ENCODE measurements around the gene FTO.

Gene FTO

DNA sequence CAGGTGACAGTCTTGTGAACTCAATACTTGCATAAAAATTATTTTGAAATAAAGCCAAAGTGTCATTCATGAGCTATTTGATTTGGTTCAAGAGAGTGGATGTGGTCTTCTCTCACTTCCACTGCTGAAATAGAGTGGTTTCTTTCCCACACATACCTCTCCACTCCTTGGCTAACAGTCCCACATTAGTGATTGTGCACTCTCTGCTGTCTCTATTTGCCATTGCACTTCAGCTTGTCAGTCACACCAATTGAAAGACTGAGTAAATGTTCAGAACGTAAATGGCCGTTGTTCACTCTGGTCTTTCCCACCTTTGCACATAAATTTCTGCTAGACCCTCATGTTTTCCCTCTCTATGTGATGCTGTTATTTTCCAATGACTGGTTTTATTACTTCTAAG is 197.5 kb downstream of the FTO start:
- no peak for DNase-seq (ENCODE audit: low read depth)

DNA sequence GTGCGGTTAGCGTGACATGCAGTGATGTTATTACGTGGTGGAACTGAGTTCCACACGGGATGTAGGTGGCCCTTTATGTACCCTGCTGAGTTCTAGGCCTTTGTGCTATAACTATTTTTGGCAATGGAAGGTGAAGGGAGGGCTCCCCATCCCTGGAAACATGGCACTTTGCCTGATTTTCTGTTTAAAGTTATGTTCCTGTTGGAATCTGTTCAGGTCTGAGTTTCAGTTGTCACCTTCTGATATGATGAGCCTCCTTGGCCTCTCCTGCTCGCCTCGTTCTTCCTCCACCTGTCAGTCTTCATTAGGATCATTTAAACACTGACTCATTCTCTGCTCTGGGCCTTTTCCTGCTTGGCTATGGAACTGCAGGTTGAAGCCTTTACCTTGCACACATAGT is 200.6 kb downstream of the FTO start:
- no peak for DNase-seq (ENCODE audit: low read depth)

DNA sequence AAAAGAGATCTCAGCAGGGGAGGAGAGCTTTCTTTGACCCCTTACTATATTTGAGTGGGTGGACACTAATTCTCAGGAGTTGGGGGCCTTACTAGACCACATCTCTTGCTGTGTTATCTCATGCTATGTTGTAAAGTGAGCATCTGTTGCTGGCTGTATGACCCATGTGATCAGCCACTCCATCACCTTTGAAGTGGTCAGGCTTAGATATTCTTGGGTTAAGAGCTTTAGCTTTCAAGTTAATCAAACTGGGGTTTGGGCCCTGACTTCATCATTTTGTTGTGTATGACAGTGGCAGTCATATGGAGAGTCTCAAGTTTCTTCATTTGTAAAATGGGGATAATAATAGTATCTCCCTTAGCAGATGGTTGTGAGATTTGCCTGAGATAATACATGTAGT is 201.1 kb downstream of the FTO start:
- DNase-seq (ENCODE audit: low read depth) = no peak

DNA sequence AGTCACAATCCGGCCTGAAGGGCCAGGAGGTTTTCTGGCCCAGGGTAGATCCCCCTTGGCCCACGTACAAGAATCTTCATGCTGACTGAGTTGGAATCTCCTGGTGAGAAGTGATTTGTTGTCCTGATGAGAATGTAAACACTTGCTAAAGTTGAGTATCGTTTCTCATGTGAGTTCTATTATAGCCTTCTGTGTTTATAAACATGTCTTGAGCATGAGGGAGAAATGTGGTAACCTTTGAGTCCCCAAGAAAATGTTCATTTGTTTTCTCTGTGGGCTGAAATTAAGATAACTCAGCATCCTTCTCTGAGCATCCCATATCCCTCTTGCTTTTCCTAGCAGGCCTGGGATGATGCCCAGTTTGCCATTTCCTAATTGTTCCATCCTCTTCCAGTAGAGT is 204.8 kb downstream of the FTO start:
- DNase-seq (ENCODE audit: low read depth) = no peak

DNA sequence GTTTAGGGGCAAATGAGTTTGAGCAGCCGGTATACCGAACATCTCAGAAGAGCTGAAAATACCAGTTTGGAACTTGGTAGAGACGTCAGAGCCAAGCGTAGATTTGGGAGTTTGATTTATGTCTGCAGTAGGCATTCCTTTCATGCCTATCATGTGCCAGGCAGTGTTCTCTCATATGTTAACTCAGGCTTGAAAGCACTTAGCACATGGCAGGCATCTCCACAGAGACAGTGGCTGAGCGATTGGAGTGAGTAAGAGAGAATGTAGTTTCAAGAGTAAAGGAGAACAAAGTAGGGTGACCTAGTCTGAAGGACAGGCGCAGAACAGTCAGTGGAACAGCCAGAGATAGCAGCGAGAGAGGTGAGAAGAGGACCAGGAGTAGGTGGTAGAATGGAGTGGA is 207.0 kb downstream of the FTO start:
- DNase-seq (ENCODE audit: low read depth) = no peak

DNA sequence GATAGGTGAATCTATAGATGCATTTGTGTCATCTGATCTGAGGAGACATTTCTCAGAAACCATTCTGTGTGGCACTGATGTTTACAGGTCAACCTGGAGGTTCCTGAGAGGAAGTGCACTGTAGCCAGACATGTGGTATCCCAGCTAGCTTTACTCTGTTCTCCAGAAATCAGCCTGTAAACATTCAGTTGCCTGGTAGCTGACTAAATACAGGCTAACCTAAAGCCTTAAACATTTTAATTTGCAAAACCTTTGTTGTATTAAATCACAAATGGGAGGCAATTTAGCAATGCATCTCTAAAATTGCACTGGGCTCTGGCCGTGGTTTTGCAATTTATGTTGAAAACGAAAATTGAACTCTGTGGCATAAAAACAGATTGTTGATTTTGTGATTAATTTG is 207.6 kb downstream of the FTO start:
- no peak for DNase-seq (ENCODE audit: low read depth)

DNA sequence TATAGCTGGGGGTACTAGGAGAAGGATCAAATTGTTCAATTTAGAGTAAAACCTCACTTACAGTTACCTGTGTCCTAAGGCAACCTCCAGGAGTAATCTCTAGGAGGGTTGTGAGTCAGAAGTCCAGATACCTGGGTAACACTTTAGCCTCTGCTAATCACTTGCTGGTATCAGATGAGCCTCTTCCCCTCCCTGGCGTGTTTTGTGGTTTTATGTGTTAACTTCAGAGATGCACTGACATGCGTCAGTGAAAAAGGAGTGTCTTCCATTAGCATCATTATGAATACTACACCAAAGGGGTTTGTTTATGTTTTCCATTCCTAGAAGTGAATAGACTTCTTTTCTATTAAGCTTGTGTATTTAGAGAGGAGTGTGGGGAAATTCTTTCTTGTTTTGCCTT is 208.2 kb downstream of the FTO start:
- DNase-seq (ENCODE audit: low read depth) = peak; percentile 1

DNA sequence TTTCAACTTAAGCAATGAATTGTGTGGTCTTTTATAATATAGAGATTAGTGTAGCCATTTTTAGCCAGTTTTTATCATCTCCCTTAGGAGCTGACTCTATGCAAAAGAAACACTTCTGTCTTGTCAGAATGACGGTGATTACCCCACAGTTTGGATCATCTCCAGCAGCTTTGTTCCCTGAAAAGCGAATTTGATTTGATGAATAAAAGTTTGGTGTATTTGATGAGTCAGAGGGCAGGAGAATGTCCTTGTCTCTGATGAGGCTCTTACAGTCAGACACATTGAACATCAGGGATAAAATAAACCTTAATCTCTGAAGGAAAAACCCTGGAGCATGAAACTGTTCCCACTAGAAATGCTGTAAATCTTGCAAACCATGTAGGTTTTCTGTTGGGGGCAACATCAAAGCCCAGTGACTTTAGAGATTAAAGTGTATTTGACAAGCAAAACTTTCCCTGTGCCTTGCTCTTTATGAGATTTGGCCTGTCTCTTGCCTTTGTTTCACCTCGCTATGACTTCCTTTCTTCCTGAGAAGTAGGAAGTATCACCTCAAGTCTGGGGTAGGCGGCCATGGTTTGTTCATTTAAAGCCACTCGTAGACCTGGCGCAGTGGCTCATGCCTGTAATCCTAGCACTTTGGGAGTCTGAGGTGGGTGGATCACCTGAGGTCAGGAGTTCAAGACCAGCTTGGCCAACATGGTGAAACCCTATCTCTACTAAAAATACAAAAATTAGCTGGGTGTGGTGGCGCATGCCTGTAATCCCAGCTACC is 209.3 kb downstream of the FTO start:
- no peak for DNase-seq (ENCODE audit: low read depth)

DNA sequence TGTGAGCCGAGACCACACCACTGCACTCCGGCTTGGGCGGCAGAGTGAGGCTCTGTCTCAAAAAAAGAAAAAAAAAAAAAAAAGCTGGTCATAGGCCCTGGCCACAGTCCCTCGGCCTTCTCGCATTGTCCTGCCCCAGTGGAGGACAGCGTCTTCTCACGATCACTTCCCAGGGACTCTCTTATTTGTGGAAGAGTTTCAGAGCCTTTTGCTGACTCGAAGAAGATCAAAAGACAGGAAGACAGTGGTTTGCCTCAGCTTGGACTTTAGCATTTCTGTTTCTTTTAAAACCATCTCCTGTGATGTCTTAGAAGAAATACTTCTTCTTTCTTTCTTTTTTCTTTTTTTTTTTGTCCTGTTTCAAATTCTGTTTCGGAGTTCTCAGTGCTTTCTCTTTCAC is 210.0 kb downstream of the FTO start:
- DNase-seq (ENCODE audit: low read depth) = no peak

DNA sequence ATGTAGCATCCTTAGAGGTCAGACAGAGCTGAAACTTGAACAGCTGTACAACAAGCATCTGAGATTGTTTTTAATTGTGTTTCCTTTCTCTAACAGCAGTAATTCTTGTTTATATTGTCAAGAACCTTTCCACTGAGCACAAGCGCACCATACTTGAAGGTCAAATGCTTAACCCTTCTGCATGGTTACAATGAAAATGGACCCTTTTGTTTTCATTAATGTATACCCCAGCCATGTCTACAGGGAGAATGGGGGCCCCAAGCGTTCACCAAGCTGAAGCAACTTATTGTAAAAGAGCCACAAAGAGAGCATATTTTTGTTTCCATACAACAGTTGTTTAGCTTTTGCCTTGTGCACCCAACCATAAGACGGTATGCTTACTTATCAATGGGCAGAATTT is 210.8 kb downstream of the FTO start:
- no peak for DNase-seq (ENCODE audit: low read depth)

DNA sequence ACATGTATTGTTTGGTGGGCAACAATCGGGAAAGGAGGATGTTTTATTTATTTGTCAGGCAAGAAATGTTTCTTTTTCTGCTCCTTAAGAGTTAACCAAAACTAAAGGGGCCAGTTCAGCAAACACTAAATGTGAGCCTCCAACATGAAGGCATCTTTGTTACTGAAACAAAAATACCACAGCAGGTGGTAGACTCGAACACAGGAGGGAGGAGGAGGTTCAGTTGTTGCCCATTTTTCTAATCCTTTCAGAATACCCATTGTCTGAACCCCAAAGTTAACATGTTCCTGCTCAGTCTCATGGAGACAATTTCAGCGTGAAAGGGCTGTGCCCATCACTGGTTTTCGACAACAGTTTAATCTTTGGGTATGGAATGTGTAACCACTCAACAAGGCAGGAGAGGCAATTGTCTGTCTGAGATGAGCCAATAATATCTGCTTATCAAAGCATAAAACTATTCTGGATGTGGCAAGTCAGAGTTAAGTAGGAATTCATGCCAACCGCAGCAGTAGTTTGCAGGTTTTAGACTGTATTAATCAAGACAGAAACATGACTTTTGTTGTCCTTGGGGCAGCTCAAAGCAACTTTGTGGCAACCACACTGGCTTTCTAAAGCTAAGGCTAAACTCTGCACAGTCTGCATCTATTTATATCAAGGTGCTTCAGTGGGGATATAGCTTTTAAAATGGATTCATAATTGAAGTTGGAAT is 211.7 kb downstream of the FTO start:
- DNase-seq (ENCODE audit: low read depth) = no peak

DNA sequence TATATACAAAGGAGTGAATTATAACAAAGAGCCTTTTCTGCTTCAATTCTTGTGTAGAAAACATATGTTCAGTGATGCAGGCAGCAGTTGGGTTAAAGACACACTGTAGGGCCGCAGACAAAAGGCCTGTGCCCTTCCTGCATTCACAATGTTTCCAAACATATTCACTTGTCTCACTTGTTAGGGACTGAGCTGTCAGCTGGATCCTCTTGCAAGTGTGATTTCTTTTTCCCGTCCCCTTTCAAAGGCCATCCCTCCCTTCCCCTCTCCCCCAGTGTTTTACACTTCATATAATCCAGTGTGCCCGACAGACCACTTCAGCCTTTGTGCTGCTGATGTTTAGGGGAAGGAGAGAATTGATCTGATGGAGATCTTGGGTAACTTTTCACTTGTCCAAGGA is 217.0 kb downstream of the FTO start:
- no peak for DNase-seq (ENCODE audit: low read depth)

DNA sequence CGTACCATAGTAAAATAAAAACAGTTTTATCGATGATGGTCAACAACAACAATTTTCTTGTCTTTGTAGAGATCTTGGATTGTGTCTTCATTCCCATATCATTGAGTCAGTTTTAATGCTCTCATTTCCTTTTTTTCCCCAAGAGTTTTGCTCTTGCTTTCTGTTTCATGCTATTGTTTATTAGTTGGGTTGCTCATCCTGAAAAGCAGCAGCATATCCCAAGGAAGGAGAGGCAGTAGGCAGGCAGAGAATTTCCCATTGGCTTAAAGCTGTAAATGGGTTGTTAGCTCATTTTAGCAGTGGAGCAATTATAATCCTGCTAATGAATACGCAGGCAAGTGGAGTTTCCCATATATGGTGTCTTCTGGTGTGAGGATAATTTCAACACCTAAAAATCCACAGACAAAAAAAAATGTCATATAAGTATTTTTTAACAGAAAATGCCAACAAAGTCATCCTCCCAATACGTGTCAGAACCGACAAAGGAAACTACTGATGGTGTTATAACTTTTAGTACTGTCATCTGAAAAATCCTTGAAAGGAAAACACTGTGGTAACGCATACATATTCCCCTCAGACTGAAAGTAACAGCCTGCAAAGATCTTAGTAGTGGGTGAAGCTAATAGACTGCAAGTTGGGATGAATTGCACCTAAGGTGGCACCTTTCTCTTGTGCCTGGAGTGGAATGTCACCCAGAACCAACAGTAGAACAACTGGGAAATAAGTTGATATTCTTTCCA is 218.3 kb downstream of the FTO start:
- DNase-seq (ENCODE audit: low read depth) = no peak

DNA sequence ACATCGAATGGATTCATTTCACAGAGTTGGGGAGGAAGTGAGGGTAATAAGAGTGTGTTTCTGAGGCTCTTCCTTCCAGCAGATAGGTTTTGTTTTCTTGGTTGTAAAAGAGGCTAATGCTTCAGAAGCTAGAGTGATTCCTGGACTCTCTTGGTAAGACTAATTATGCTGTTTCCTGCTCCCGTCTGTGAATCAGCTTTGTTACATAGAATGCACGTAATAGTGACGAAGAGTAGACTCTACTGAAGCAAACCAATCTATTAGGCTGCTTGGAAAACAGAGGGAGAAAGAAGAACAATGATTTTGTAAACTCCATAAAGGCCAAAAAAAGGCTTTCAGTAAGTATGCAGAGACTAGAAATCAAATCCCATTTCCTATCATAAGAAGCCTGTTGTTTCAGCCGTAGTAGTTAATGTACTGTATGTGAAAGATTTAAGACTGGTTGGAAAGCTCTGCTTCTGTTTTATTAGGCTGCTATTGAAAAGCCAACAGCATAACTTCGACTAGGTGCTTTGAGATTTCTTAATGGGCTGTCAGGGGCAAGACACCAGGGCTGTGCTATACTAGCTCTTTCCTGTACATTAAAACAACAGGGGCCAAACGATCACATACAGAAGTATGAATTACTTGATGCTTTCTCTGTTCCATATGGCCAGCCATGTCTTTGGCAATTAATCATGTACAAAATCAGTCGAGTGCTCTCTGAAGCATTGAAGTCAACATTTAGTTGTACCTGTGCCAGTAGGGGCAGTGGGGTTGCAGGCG is 219.0 kb downstream of the FTO start:
- no peak for DNase-seq (ENCODE audit: low read depth)

DNA sequence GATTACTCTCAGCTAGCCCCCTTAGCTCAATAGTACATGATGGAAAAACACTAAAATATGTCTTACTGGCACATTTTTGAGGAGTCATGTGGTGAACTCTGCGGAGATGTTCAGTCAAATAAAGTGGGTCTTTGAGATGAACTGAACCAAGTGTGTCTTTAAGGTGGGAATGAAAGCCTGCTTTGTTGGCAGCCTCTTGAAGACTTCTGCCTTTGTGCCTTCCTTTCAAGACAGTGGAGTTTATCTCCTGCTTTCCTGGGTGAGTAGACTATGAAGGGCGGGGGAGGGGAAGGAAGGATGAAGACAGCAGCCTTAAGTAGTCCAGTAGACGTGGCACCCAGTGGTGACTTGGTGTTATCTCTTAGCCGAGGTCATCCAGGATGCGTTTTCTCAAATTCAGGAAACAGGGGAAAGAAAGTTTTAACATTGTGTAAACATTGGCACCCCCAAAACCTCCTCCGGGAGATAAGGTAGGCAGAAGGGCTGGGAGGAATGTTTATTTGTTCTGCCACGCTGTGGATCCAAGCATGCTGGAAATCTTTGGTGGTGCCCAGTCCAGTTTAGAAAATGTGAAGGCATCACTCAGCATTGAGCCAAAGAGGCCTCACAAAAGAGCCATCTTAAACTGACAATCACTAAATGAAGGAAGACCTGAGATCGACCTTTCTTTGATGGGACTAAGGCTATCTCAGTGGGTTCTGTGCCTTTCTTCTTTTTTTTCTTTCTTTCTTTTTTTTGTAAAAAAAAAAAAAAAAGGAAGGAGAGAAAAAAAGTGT is 220.6 kb downstream of the FTO start:
- no peak for DNase-seq (ENCODE audit: low read depth)

DNA sequence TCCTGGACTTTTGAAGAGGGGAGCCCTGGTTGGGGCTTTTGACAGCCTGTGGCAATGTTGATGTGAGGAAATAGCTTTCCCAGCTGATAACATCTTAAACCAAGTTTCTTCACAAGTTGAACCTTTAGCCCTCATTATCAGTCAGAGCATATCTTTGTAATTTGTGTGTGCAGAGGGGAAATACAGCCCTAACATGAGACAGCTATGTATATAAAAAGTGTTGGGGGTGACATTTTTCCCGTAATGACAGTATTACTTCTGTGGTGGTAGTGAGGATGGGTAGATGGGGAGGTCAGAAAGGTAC is 221.1 kb downstream of the FTO start:
- DNase-seq (ENCODE audit: low read depth) = no peak

DNA sequence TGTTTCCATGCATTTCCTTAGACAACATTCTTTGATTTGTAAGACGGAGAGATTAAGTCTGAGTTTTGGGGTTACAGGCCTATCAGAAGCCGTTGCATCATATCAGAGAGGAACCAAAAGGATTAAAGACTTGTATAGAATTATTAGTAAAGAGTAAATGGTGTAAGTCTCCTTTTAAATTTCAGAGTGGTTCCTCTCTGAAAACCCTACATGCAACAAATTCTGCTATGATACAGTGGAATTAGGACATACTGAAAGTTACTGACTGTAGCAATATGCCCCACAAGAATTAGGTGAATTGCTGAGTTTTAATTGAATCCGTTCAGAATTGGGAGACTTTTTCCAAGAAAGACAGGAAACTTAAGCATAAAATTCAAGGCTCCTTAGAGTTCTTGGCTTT is 221.6 kb downstream of the FTO start:
- no peak for DNase-seq (ENCODE audit: low read depth)

DNA sequence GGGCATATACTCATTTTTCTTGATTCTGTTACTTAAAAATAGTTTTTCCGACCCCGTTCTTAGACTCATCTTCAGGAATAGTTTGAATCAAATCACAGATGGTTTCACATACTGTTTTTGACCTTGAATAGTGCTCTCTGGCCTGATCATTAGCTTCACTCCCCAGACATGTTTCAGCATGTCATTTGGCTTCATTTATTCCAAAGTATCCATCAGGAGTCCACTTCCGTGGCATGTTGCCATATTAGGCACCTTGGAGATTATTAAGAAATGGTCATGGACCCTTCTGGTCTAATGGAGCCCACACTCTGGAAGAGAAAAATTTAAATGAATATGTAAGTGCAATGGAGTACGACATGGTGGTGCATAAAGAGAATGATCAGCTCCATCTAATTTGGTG is 222.3 kb downstream of the FTO start:
- no peak for DNase-seq (ENCODE audit: low read depth)

DNA sequence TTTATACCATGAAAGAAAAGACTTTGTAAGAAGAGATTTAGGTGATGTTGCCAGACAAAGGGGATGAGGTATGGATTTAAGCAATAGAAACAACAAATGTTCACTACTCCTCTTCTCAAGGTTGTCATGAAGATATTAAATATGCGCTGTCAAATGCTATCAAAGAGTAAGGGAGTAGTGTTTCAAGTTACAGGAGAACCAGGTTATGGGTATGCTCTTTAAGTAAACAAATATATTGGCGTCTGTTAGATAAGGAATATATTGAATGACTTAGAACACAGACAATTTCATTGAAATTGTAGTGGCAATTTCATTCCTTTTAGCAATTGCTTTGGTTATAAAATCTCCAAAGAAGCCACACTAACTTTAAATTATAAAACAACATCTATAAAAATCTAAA is 229.0 kb downstream of the FTO start:
- DNase-seq (ENCODE audit: low read depth) = no peak

DNA sequence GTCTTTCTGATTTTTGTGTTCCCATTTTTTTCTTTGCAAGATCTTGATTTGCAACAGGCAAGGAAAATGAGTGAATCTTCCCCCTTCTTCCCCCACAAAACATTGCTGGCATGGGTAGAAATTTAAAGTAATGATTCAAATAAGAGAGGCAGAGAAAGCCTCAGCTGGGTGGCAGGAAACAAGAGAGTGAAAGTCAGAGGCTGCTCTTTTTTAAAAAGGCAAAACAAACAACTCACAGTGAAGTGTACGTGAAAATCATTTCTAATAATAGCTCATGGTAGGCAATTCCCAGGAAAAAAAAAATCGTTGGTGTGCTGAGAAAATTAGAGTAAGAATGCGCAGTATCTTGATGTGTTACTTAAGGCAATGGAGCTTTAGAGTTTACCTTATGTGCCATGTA is 229.5 kb downstream of the FTO start:
- DNase-seq (ENCODE audit: low read depth) = no peak

DNA sequence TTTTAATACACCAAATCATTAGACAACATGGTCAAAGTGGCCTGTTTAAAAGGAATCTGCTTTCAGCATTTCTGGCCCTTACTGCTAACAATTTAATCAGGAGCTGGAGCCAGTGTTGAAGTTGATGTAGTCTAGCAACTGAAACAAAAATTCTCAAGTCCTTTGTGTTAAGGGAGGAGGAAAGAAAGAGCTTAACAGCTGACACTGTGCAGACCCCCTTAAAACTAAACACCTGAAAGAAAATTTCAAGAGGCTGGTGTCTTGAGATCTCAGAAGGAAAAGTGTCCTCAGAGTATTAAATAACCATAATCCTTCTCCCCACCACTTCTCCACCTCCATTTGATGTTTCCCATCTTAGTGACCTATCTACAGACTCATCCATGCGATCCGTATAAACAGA is 232.1 kb downstream of the FTO start:
- no peak for DNase-seq (ENCODE audit: low read depth)

DNA sequence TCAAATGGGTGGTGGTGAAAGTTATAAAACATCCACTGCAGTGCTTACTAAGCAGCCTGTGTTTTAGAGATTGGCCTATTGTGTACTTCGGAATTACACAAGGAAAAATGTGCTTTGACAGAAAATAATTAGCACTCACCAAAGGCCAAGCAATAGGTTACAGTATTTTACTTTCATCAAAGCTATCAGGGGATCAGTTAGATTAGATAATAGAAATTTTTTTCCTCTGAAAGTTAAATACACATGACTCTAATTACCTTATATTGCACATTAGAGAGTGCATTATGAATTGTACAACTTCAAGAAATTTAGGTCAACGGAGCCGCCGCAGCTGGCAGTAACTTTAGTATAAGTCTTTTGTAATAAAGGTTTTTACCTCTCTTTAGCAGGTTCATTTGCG is 232.6 kb downstream of the FTO start:
- DNase-seq (ENCODE audit: low read depth) = no peak

All from activated T-helper 1 cell treated with Interleukin-2 at 50 U/mL for 16 hours (primary cell).